ENCODE data around the gene ANKS6. TPM values are rescaled to one million over a fixed set of nuclear protein-coding genes. Genes with fewer than 3 reads are reported as not detected.

Gene ANKS6
- total and polyA plus RNA-seq, 2 of the 4 experiments (the other 2 are of a cell fraction): 9.0 to 23.6 TPM

DNA sequence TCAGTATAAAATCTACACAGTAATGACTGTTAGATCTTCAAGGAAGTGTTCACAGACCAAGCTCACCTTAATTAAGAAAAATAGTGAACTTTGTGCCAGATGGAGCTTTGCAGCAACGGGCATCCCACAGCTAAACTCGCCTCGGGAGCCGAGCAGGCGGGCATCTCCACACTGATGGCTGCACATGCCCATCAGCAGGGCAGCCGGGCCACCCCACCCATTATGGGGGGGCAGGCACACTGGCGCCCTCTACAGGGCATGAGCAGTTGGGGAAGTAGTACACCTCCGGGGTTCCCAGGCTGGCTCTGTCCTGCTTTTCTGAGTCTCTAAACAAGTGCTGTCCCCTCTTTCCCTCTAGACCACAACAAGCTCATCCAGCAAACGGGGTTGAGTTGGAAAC lies 21.6 kb downstream of the ANKS6 start:
- H2BK5ac ChIP-seq (ENCODE audit: low read depth, low read length, poor library complexity, severe bottlenecking): no peak overlapping the region
- H3K36me3 ChIP-seq (ENCODE audit: control insufficient read depth, insufficient read depth, low read length): peaks cover 40% of the 10 kb centered on the region
- H3K56ac ChIP-seq (ENCODE audit: extremely low read depth, insufficient read depth, low read length): no peak overlapping the region
- TF ChIP-seq, protein P1, sequence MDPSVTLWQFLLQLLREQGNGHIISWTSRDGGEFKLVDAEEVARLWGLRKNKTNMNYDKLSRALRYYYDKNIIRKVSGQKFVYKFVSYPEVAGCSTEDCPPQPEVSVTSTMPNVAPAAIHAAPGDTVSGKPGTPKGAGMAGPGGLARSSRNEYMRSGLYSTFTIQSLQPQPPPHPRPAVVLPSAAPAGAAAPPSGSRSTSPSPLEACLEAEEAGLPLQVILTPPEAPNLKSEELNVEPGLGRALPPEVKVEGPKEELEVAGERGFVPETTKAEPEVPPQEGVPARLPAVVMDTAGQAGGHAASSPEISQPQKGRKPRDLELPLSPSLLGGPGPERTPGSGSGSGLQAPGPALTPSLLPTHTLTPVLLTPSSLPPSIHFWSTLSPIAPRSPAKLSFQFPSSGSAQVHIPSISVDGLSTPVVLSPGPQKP (IDR thresholded peaks at IDR 0.05; ENCODE audit: borderline replicate concordance, low read depth, low read length): no peak
- TF ChIP-seq RFX5 (IDR thresholded peaks at IDR 0.05; ENCODE audit: low read depth, low read length) (no peak), MAZ (IDR thresholded peaks at IDR 0.05; ENCODE audit: borderline replicate concordance, low read depth, low read length) (peak; percentile 41; the same call in 1 of the 2 replicates), CEBPB (IDR thresholded peaks at IDR 0.05; ENCODE audit: low read depth, low read length) (no peak), NFE2L2 (IDR thresholded peaks at IDR 0.05; ENCODE audit: low read depth, low read length) (no peak), CHD1 (IDR thresholded peaks at IDR 0.05; ENCODE audit: low read depth, low read length) (no peak), SMC3 (IDR thresholded peaks at IDR 0.05; ENCODE audit: low read depth, low read length) (peak; percentile 33; the same call in 1 of the 2 replicates), RCOR1 (IDR thresholded peaks at IDR 0.05; ENCODE audit: insufficient replicate concordance, low read length) (no peak), MXI1 (IDR thresholded peaks at IDR 0.05; ENCODE audit: borderline replicate concordance, low read depth, low read length) (no peak), POLR2A (IDR thresholded peaks at IDR 0.05; ENCODE audit: low read depth, low read length) (no peak), BHLHE40 (IDR thresholded peaks at IDR 0.05; ENCODE audit: low read depth, low read length) (no peak), FOS (IDR thresholded peaks at IDR 0.05; ENCODE audit: low read depth, low read length) (no peak), MAFK (IDR thresholded peaks at IDR 0.05; ENCODE audit: low read depth, low read length) (no peak), RAD21 (IDR thresholded peaks at IDR 0.05; ENCODE audit: low read length) (peak; percentile 34)
- TF ChIP-seq, protein P2, sequence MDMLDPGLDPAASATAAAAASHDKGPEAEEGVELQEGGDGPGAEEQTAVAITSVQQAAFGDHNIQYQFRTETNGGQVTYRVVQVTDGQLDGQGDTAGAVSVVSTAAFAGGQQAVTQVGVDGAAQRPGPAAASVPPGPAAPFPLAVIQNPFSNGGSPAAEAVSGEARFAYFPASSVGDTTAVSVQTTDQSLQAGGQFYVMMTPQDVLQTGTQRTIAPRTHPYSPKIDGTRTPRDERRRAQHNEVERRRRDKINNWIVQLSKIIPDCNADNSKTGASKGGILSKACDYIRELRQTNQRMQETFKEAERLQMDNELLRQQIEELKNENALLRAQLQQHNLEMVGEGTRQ (IDR thresholded peaks at IDR 0.05; ENCODE audit: low read depth, low read length): no peak
- TF ChIP-seq, protein P3, sequence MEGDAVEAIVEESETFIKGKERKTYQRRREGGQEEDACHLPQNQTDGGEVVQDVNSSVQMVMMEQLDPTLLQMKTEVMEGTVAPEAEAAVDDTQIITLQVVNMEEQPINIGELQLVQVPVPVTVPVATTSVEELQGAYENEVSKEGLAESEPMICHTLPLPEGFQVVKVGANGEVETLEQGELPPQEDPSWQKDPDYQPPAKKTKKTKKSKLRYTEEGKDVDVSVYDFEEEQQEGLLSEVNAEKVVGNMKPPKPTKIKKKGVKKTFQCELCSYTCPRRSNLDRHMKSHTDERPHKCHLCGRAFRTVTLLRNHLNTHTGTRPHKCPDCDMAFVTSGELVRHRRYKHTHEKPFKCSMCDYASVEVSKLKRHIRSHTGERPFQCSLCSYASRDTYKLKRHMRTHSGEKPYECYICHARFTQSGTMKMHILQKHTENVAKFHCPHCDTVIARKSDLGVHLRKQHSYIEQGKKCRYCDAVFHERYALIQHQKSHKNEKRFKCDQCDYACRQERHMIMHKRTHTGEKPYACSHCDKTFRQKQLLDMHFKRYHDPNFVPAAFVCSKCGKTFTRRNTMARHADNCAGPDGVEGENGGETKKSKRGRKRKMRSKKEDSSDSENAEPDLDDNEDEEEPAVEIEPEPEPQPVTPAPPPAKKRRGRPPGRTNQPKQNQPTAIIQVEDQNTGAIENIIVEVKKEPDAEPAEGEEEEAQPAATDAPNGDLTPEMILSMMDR (conservative IDR thresholded peaks at IDR 0.05; ENCODE audit: low read depth, low read length): peak; percentile 54
- 0 out of 4 replicates have a peak overlapping the region, but pooled peaks of 1 of the 2 experiments have one; percentile 32 for H4K8ac ChIP-seq (ENCODE audit: low read depth in 2 of 2, low read length in 2 of 2)
- H3K4me2 ChIP-seq (ENCODE audit: low read depth, low read length): no peak overlapping the region
- WGBS, 2 experiments (ENCODE audit: extremely low coverage in 2 of 2, insufficient read length in 1 of 2): no CpG with 5 or more reads among the region's 9 CpGs
- H3K27ac ChIP-seq (ENCODE audit: insufficient read depth, low read length): no peak overlapping the region
- BruUV-seq (replicated peaks): no TSS peak
- no peak overlapping the region for H2BK20ac ChIP-seq (ENCODE audit: low read depth, low read length)
- H3K18ac ChIP-seq (ENCODE audit: low read depth, low read length): no peak overlapping the region
- H3K4ac ChIP-seq (ENCODE audit: low read depth, low read length): no peak overlapping the region
- no peak overlapping the region for H2AK9ac ChIP-seq (replicated peaks; ENCODE audit: low read depth, low read length, poor library complexity)
- H2AK5ac ChIP-seq (ENCODE audit: low read depth, low read length): no peak overlapping the region; the same call in 1 of the 2 replicates
- no peak overlapping the region for H2BK120ac ChIP-seq (ENCODE audit: low read depth, low read length)
- 0 out of 2 replicates have a peak, but pooled peaks cover 1% of the 10 kb centered on the region for H3K4me1 ChIP-seq (ENCODE audit: control insufficient read depth, insufficient read depth, low read length)
- ATAC-seq (ENCODE audit: low read depth): 0 out of 2 replicates have a peak, but pooled peaks have one; percentile 38
- H3K27me3 ChIP-seq (ENCODE audit: control insufficient read depth, insufficient read depth, low read length): no peaks in the 10 kb centered on the region
- dilution Hi-C loops (cut with HindIII; ENCODE audit: low sequenced_read_pairs, unreplicated experiment) (no loop called here), intact Hi-C loops (cut with micrococcal nuclease) (loop anchor here (1.0 to 5.0 kb wide), 3 partner anchors 68 to 569 kb away; no protein-coding TSS in a partner anchor), in situ Hi-C loops (cut with MboI; ENCODE audit: low sequenced_read_pairs) (loop anchor here (5.0 kb wide), 1 partner anchor 457 kb away; no protein-coding TSS in a partner anchor)
- no peak for DNase-seq
- no peak overlapping the region for H3K4me3 ChIP-seq (ENCODE audit: insufficient read depth, low read depth, low read length)
- H4K91ac ChIP-seq (ENCODE audit: insufficient read depth, low read depth, low read length): no peak overlapping the region
- ChIA-PET POLR2A (ENCODE audit: unreplicated experiment) (no interaction called here), CTCF (interaction anchor here (0.6 to 2.9 kb wide), 16 partner anchors 9 to 691 kb away, joined by 3 to 20 read pairs (median 4); no protein-coding TSS in a partner anchor)
- no peak overlapping the region for H3K14ac ChIP-seq (replicated peaks; ENCODE audit: low read depth, low read length)
- no peak overlapping the region for H3K23ac ChIP-seq (ENCODE audit: low read depth, low read length)
- no peaks in the 10 kb centered on the region for H3K9me3 ChIP-seq (ENCODE audit: control insufficient read depth, insufficient read depth, low read length)
- H3K9me1 ChIP-seq (ENCODE audit: insufficient read depth, low read length): 0 out of 2 replicates have a peak, but pooled peaks cover 3% of the 10 kb centered on the region
- H2AFZ ChIP-seq (replicated peaks; ENCODE audit: low read length, poor library complexity): peak overlapping the region; percentile 19
- no peak overlapping the region for H4K5ac ChIP-seq (ENCODE audit: low read depth, low read length)
- H2BK15ac ChIP-seq (ENCODE audit: low read depth, low read length): no peak overlapping the region
- H3K79me1 ChIP-seq (ENCODE audit: low read depth in 1 of 2, low read length in 2 of 2): peaks cover 0 to 8% of the 10 kb centered on the region in 2 experiments; a peak in 2 of 4 replicates
- H3K9ac ChIP-seq (ENCODE audit: low read depth, low read length): no peak overlapping the region
- H4K20me1 ChIP-seq (ENCODE audit: insufficient read depth, low read length): no peaks in the 10 kb centered on the region

Data from IMR-90 (cell line).